H1 (cell line): Measurements from ENCODE around the gene HOMER3. TPM values are rescaled to one million over a fixed set of nuclear protein-coding genes. Genes with fewer than 3 reads are reported as not detected.

Experiments used
- JUN ChIP-seq: IDR thresholded peaks from 2 replicates; pipeline ENCODE4 v1.6.1; 2011; ENCODE audit warnings: low read depth, mild to moderate bottlenecking, improper control_type of control experiment, low read length
- PHF8 ChIP-seq: fragments of 200-600 bp; sonication (generic); conservative IDR thresholded peaks from 2 replicates; pipeline ENCODE4 v1.7.1; 2012; ENCODE audit warnings: low read depth, mild to moderate bottlenecking, inconsistent platforms, low read length, moderate library complexity
- TEAD4 ChIP-seq: IDR thresholded peaks from 2 replicates; pipeline ENCODE4 v1.6.1; 2012; ENCODE audit warnings: low read depth, low read length, inconsistent platforms, mixed read lengths
- polyA plus RNA-seq, 7 experiments: library from polyadenylated mRNA; depleted of rRNA in 3 of 7; stranded (reverse) in 5 of 7; unstranded in 2 of 7; fragments of >200 nt in 5 of 7; fragments of 200-250 nt in 2 of 7; gene quantifications; 1 replicate in 5 of 7; 2 replicates in 1 of 7; 4 replicates in 1 of 7; pipeline versions ENCODE4 v1.2.1 to v1.2.3, GENCODE V29; 2011 to 2013; ENCODE audit warnings: missing spikeins in 2 of 7, mixed read lengths in 2 of 7
- total RNA-seq: library from RNA; stranded (reverse); fragmentation: NEBNext Ultra II Directional; extraction: Animal tissue kit (Norgen Biotek cat#: 25700); gene quantifications from 2 replicates; pipeline ENCODE4 v1.2.1, GENCODE V29; 2021
- TF ChIP-seq, protein P1 (sequence below): fragments of 300-600 bp; sonication (generic); IDR thresholded peaks from 2 replicates; pipeline ENCODE4 v1.7.1; 2012; ENCODE audit warnings: low read length, moderate library complexity, mild to moderate bottlenecking, inconsistent platforms; ENCODE audit not compliant: insufficient replicate concordance
- TF ChIP-seq, protein P2 (sequence below): IDR thresholded peaks from 2 replicates; pipeline ENCODE4 v1.6.1; 2012; ENCODE audit warnings: inconsistent platforms
- TF ChIP-seq, protein P3 (sequence below): IDR thresholded peaks from 2 replicates; pipeline ENCODE4 v1.6.1; 2011; ENCODE audit warnings: low read depth, mild to moderate bottlenecking, low read length; ENCODE audit not compliant: insufficient read depth

HOMER3 gene
- total and polyA plus RNA-seq, 2 of the 8 experiments (the other 6 are each of a cell fraction or from before 2014, with no cell fraction given): 28.3 to 41.6 TPM

DNA sequence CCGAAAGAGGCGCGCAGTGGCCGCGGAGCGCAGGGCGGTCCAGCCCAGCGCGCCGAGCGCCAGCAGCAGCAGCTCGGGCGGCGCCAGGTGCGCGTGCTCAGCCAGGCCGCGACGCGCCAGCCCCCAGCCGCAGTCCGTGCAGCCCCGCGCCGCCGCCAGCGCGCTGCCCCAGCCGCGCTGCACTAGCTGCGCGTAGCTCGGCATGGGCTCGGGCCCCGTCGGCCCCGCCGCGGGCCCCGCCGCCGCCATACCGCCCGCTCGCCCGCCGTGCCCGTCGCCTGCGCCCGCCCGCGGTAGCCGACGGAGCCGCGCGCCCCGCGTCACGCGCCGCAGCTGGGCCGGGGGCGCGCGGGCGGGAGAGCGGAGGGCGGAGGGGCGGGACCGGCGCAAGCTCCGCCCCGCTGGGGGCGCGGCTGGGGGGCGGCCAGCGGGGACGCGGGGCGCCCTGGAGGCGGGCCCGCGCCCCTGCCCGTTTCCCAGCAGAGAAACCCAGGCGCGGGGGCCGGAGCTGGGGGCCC is 45.1 kb downstream of the HOMER3 start, which contains the start of gene CERS1 (continued):
- TF ChIP-seq, protein P1, sequence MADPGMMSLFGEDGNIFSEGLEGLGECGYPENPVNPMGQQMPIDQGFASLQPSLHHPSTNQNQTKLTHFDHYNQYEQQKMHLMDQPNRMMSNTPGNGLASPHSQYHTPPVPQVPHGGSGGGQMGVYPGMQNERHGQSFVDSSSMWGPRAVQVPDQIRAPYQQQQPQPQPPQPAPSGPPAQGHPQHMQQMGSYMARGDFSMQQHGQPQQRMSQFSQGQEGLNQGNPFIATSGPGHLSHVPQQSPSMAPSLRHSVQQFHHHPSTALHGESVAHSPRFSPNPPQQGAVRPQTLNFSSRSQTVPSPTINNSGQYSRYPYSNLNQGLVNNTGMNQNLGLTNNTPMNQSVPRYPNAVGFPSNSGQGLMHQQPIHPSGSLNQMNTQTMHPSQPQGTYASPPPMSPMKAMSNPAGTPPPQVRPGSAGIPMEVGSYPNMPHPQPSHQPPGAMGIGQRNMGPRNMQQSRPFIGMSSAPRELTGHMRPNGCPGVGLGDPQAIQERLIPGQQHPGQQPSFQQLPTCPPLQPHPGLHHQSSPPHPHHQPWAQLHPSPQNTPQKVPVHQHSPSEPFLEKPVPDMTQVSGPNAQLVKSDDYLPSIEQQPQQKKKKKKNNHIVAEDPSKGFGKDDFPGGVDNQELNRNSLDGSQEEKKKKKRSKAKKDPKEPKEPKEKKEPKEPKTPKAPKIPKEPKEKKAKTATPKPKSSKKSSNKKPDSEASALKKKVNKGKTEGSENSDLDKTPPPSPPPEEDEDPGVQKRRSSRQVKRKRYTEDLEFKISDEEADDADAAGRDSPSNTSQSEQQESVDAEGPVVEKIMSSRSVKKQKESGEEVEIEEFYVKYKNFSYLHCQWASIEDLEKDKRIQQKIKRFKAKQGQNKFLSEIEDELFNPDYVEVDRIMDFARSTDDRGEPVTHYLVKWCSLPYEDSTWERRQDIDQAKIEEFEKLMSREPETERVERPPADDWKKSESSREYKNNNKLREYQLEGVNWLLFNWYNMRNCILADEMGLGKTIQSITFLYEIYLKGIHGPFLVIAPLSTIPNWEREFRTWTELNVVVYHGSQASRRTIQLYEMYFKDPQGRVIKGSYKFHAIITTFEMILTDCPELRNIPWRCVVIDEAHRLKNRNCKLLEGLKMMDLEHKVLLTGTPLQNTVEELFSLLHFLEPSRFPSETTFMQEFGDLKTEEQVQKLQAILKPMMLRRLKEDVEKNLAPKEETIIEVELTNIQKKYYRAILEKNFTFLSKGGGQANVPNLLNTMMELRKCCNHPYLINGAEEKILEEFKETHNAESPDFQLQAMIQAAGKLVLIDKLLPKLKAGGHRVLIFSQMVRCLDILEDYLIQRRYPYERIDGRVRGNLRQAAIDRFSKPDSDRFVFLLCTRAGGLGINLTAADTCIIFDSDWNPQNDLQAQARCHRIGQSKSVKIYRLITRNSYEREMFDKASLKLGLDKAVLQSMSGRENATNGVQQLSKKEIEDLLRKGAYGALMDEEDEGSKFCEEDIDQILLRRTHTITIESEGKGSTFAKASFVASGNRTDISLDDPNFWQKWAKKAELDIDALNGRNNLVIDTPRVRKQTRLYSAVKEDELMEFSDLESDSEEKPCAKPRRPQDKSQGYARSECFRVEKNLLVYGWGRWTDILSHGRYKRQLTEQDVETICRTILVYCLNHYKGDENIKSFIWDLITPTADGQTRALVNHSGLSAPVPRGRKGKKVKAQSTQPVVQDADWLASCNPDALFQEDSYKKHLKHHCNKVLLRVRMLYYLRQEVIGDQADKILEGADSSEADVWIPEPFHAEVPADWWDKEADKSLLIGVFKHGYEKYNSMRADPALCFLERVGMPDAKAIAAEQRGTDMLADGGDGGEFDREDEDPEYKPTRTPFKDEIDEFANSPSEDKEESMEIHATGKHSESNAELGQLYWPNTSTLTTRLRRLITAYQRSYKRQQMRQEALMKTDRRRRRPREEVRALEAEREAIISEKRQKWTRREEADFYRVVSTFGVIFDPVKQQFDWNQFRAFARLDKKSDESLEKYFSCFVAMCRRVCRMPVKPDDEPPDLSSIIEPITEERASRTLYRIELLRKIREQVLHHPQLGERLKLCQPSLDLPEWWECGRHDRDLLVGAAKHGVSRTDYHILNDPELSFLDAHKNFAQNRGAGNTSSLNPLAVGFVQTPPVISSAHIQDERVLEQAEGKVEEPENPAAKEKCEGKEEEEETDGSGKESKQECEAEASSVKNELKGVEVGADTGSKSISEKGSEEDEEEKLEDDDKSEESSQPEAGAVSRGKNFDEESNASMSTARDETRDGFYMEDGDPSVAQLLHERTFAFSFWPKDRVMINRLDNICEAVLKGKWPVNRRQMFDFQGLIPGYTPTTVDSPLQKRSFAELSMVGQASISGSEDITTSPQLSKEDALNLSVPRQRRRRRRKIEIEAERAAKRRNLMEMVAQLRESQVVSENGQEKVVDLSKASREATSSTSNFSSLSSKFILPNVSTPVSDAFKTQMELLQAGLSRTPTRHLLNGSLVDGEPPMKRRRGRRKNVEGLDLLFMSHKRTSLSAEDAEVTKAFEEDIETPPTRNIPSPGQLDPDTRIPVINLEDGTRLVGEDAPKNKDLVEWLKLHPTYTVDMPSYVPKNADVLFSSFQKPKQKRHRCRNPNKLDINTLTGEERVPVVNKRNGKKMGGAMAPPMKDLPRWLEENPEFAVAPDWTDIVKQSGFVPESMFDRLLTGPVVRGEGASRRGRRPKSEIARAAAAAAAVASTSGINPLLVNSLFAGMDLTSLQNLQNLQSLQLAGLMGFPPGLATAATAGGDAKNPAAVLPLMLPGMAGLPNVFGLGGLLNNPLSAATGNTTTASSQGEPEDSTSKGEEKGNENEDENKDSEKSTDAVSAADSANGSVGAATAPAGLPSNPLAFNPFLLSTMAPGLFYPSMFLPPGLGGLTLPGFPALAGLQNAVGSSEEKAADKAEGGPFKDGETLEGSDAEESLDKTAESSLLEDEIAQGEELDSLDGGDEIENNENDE: no peak
- TF ChIP-seq PHF8 (0 out of 2 replicates have a peak, but pooled peaks have one; percentile 9), JUN (no peak), TEAD4 (no peak)
- TF ChIP-seq, protein P2, sequence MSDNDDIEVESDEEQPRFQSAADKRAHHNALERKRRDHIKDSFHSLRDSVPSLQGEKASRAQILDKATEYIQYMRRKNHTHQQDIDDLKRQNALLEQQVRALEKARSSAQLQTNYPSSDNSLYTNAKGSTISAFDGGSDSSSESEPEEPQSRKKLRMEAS: peak; percentile 54; the same call in 1 of the 2 replicates
- TF ChIP-seq, protein P3, sequence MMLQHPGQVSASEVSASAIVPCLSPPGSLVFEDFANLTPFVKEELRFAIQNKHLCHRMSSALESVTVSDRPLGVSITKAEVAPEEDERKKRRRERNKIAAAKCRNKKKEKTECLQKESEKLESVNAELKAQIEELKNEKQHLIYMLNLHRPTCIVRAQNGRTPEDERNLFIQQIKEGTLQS: no peak
